ENCODE results near the gene SMCO4. TPM values are rescaled to one million over a fixed set of nuclear protein-coding genes. Genes with fewer than 3 reads are reported as not detected.

The SMCO4 gene
- total and polyA plus RNA-seq, 2 of the 8 experiments (the other 6 are each of a cell fraction or from before 2014, with no cell fraction given), result 33.2 to 53.9 TPM

GRCh38 chr11:93444617-93445073, 98.5 kb downstream of the SMCO4 start (continued):
- peak in 1 of 2 experiments; percentile 34; a peak in 1 of 3 replicates for TF ChIP-seq POLR2A (IDR thresholded peaks at IDR 0.05; ENCODE audit: control extremely low read depth in 1 of 2, low read depth in 2 of 2, low read length in 2 of 2)
- peak; percentile 99 for TF ChIP-seq RBBP5 (IDR thresholded peaks at IDR 0.05; ENCODE audit: borderline replicate concordance, low read depth, low read length)
- TF ChIP-seq EGR1 (IDR thresholded peaks at IDR 0.05; ENCODE audit: borderline replicate concordance, low read depth, low read length), result 0 out of 2 replicates have a peak, but pooled peaks have one; percentile 55
- TF ChIP-seq TCF12 (IDR thresholded peaks at IDR 0.05; ENCODE audit: low read depth, low read length), result 0 out of 2 replicates have a peak, but pooled peaks have one; percentile 6
- TF ChIP-seq SP1 (IDR thresholded peaks at IDR 0.05; ENCODE audit: low read depth, low read length), result peak; percentile 77; the same call in 1 of the 2 replicates
- peak; percentile 32; the same call in 1 of the 2 replicates for TF ChIP-seq CHD2 (IDR thresholded peaks at IDR 0.05; ENCODE audit: low read length)
- peak in 1 of 2 experiments; percentile 49; a peak in 1 of 3 replicates for TF ChIP-seq EP300 (IDR thresholded peaks at IDR 0.05; ENCODE audit: borderline replicate concordance in 1 of 2, low read depth in 2 of 2, low read length in 2 of 2)
- TF ChIP-seq POLR2AphosphoS5 (IDR thresholded peaks at IDR 0.05; ENCODE audit: low read depth, low read length), result peak; percentile 55; the same call in 1 of the 2 replicates
- TF ChIP-seq ATF2 (IDR thresholded peaks at IDR 0.05; ENCODE audit: low read length), result 0 out of 2 replicates have a peak, but pooled peaks have one; percentile 31
- TF ChIP-seq BACH1 (IDR thresholded peaks at IDR 0.05; ENCODE audit: low read length), result peak; percentile 20; the same call in 1 of the 2 replicates
- TF ChIP-seq NANOG (IDR thresholded peaks at IDR 0.05; ENCODE audit: insufficient read depth, low read depth, low read length, poor library complexity, severe bottlenecking), result no peak
- TF ChIP-seq TAF1 (IDR thresholded peaks at IDR 0.05; ENCODE audit: low read depth, low read length), result peak; percentile 65
- no peak for TF ChIP-seq TEAD4 (IDR thresholded peaks at IDR 0.05; ENCODE audit: low read depth, low read length)
- TF ChIP-seq ASH2L (IDR thresholded peaks at IDR 0.05; ENCODE audit: low read length), result peak; percentile 98
- no peak for TF ChIP-seq SUZ12 (IDR thresholded peaks at IDR 0.05; ENCODE audit: low read length)
- TF ChIP-seq YY1 (IDR thresholded peaks at IDR 0.05; ENCODE audit: low read depth, low read length), result peak; percentile 77
- TF ChIP-seq RAD21 (IDR thresholded peaks at IDR 0.05 in 1 of 2, conservative IDR thresholded peaks at IDR 0.05 in 1 of 2; ENCODE audit: low read depth in 2 of 2, low read length in 2 of 2), result no peak; a peak in 1 of 4 replicates
- no peak for TF ChIP-seq SIRT6 (IDR thresholded peaks at IDR 0.05; ENCODE audit: low read length)
